GM18520 (cell line): ENCODE results near the gene OR51V1.
"Not testable (repeated sequence)": the region's sequence is repeated elsewhere in the genome, so short reads cannot be mapped to it uniquely, and the experiment has no call there.

Experiments used
- ATAC-seq: cut with Tn5 transposase; IDR thresholded peaks from one replicate; pipeline ENCODE4 v1.9.1; 2021; ENCODE audit not compliant: unreplicated experiment

The OR51V1 gene

GRCh38 chr11:5174934-5175333 is 25.5 kb downstream of the OR51V1 start:
- ATAC-seq = no peak

DNA sequence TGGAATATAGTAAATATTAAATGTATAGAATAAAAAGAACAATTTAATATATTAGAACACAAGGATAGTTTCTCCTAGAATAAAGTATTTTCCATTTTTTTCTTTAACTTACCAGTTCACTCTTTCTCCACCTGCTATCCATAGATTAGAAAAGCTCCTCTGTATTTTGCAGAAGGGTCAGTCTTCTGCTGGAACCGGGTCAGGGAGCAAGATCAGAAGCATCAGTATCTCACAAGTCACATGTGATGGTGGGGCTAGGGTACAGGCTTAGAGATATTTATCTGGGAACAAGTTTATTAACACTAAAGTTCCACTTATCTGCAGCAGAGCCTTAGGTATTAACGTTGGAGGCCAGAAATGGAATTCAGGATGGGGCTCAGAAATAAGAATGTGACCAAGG is 28.6 kb downstream of the OR51V1 start:
- no peak for ATAC-seq

GRCh38 chr11:5165898-5166297 is 34.6 kb downstream of the OR51V1 start:
- not testable (repeated sequence) for ATAC-seq

- not testable (repeated sequence) for ATAC-seq
These were observed 35.7 kb downstream of the OR51V1 start for GRCh38 chr11:5164807-5165206.

GRCh38 chr11:5161045-5161444 is 39.4 kb downstream of the OR51V1 start:
- not testable (repeated sequence) for ATAC-seq

- ATAC-seq = not testable (repeated sequence)
These were observed 40.3 kb downstream of the OR51V1 start for GRCh38 chr11:5160217-5160616.

DNA sequence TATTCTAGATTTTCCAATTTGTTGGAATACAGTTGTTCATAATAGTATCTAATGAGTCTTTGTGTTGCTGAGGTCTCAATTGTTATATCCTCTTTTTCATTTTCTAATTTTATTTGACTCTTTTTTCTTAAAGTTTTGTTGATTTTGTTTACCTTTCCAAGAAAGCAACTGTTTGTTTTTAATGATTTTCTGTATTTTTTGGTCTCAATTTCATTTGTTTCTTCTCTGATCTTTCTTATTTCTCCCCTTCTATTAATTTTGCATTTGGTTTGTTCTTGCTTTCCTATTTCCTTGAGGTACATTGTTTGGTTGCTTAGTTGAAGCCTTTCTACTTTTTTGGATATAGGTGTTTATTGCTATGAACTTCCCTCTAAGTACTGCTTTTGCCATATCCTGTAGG is 40.7 kb downstream of the OR51V1 start:
- ATAC-seq = no peak

DNA sequence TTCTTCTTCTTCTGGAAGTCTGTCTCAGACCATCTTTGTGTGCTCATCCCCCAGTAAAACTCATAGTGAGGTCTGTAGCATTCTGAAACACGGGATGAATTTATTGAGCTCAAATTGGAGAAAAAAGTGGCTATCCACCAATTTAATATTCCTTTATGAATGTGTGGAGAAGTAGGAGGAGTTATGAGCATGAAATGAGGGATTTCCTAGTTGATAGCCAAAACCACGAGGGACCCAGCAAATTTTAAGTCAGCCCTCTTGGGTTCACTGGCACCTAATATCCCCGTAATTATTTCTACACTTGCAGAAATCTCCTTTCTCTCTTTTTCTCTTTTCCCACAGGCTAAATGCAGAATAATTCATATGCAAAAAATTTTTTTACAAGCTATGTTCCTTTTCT is 45.8 kb downstream of the OR51V1 start, which contains the start of gene OR52A1:
OR52A1 (minus strand) TSS at position 101 of the 400 bp plus-strand sequence. CDS start 2,388 bp downstream, outside the sequence.
- no peak for ATAC-seq

DNA sequence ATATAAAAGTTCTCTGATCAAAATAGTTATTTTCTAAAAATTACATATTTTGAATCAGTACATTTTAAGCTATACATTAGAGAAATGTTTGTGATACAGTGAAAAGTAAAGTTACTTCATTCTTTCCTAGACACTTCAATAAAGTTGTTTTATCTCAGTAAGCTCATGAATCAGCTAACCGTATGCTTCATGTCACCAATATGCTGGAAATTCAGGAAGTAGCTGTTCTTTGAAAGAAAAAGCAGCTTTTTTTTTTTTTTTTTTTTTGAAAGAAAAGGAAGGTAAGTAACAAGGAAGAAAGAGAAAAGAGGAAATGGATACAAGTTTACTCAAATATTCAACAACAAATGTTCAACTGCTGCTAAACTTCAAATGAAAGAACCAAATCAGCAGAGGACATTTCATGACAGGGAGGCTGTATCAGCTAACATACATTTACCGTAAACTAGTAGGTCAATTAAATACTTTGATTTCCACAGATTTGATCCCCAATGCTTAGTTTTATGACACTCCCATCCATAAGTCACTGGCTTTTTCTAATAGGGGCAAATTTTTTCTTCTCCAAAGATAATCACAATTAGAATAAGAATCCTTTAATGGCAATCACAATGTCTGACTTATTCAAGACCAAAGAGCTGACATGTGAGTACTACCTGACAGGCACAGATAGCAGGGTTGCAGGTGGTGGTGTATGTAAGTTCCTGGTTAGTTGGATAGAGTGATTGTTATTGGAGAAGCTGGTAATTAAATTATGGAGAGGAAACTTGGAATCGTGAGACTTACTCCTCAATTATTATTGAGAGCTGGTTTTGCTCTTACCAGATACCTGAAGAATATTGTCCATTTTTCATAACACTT is 46.7 kb downstream of the OR51V1 start:
- no peak for ATAC-seq

DNA sequence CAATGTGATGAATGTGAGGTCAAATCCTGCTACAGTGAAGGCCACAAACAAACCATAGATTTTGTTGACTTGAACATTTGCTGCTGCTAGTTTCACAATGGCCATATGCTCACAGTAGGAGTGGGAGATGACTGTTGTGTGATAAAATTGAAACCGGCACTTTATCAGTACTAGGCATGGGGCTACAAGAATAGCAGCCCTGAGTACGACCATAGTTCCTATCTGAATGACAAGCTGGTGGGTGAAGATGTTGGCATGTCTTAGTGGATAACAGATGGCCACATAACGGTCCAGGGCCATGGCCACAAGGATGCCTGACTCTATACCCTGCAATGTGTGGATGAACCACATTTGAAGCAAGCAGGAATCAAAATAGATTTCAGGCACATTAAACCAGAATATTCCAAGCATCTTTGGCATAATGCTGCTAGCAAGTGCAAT is 48.7 kb downstream of the OR51V1 start:
- no peak for ATAC-seq
